Subcutaneous preadipocyte (primary cell): Measurements from ENCODE around the gene ASIC4. TPM values are rescaled to one million over a fixed set of nuclear protein-coding genes. Genes with fewer than 3 reads are reported as not detected.

Experiments used
- small RNA-seq: library from RNA; depleted of rRNA; stranded (forward); fragments of <200 nt; gene quantifications from one replicate; pipeline ENCODE3, GENCODE V24; 2012
- total RNA-seq: library from RNA; depleted of rRNA; stranded (reverse); fragments of >200 nt; gene quantifications from 2 replicates; pipeline ENCODE4 v1.2.3, GENCODE V29; 2012

Gene ASIC4
- total RNA-seq: under 0.01 TPM in 1 of 2 replicates, not detected in the other

DNA sequence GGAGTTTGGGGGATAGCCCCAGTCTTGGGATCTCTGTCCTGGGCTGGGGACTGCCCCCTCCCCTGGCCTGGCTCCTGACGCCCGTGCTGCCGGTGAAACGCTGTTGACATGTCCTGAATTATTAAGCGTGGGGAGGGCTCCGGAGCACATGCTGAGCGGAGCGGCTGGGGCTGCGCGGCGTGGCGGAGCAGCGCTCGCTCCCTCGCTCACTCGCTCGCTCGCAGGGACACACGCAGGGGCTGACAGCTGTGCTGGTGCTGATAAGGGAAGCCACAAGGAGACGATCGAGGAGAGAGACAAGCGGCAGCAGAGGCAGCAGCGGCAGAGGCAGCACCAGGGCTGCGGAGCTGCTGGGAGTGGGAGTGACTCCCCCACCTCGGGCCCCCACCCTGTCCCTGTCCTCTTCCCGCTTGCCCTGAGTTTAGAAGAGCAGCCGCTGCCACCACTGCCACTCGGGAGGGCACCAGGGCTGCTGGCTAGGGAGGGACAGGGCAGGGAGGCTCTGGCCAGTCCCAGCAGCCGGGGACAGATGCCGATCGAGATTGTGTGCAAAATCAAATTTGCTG lies at the start of gene ASIC4:
ASIC4 (plus strand) TSS at position 287 of the 566 bp plus-strand sequence; CDS start at position 530, 243 bp downstream.

DNA sequence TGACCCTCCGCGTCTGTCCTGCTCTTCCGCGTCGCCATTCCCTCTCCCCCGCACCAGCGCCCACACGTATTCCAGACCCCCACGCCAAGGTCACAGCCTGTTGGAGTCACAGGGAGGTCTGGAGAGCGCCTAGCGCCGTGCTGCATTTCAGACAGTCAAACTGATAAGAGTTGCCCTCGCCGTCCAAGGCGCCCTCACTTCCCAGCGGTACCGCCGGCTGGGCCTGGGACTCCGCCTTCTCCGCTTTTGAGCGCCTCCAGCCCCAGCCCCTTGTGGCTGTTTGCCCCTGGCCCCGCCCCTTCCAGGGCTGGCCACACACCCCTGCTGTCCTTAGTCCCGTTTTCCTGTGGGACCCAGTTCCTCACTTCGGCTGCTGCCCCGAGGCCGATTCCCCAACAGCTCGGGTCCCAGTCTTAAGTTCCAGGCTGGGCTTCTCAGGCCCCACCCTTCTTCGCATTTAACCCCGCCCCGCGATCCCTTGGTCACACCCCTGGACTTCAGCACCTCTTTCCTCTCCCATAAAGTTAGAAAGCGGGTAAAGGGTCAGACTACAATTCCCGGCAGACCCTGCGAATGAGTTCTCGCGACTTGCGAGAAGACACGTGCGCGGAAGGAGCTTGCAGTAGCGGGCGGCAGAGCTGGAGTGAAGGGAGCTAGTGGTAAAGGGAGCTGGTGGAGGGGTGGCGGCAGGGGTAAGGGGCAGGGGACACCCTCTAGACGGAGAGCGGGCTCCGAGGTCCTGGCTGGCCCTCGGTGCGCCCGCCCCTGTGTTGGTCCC lies 15.8 kb upstream of the ASIC4 start, which contains the start of gene GMPPA:
GMPPA (plus strand) TSS at position 612 of the 778 bp plus-strand sequence. CDS start 1,085 bp downstream, outside the sequence.

GRCh38 chr2:219543596-219544358 lies 29.5 kb downstream of the ASIC4 start, which contains the start of the genes CHPF and TMEM198:
CHPF (minus strand) TSS chr2:219543809; CDS start chr2:219543538, 271 bp downstream.
TMEM198 (plus strand) TSS chr2:219544028; CDS start chr2:219544728, 700 bp downstream.

DNA sequence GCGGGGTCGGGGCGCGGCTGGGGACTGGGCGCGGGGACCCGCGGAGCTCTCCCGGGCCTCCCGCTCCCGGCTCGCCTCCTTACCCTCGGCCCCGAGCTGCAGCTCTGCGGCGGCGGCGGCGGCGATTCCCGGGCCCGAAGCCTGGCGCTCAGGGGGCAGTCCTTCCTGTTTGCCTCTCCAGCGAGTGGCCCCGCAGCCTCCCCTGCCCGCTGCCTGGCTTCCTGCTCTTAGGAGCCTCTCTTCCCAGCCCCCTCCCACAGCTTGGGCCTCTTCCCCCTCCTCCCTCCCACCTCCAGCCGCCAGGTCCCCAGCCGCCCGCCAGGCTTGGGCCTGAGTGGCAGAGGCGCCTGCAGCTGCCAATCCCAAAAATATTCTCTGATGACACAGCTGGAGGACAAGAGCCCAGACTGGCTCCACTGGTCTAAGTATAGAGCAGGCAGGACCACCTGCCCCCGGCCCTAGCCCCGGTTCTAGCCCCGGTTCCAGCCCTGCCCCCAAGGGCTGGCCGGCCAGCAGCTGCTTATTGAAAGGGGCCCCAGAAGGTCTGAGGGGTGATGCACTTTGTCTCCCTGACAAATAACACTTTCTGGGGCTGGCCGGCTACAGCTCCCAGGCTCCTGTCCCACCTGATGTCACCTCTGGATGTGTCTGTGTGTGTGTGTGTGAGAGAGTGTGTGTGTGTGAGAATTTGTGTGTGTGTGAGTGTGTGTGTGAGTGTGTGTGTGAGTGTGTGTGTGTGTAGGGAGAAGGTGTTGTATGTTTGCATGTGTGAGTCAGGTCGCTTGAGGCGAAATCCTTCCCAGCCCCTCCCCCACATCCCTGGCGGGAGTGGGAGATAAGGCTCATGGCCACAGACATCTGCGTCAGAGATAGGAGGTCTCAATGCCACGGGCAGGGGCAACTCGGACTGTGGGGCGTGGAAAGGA lies 57.3 kb downstream of the ASIC4 start, which contains the start of gene OBSL1:
OBSL1 (minus strand) TSS at position 229 of the 926 bp plus-strand sequence. CDS start 307 bp downstream, outside the sequence.

GRCh38 chr2:219572237-219573001 lies 58.1 kb downstream of the ASIC4 start, which contains the start of gene INHA:
INHA (plus strand) TSS chr2:219572310; CDS start chr2:219572375, 65 bp downstream.

Small RNA genes lying within 50 kb of the gene (small RNA-seq; reads per million reads assigned to genes)
- not detected for gene MIR3132

Other genes with a start within 250 kb of the ASIC4 start
- 20.7 and 22.4 TPM in 2 replicates for gene DNAJB2, start 235.1 kb upstream of the ASIC4 start, total RNA-seq
- gene PTPRN, start 205.1 kb upstream of the ASIC4 start, total RNA-seq: 0.98 and 1.5 TPM in 2 replicates
- gene RESP18, start 181.7 kb upstream of the ASIC4 start, total RNA-seq: not detected in 2 replicates
- 63.9 and 69.4 TPM in 2 replicates for gene DNPEP, start 126.6 kb upstream of the ASIC4 start, total RNA-seq
- gene DES, start 96.1 kb upstream of the ASIC4 start, total RNA-seq: 0.39 and 0.73 TPM in 2 replicates
- gene SPEG, start 79.6 kb upstream of the ASIC4 start, total RNA-seq: 11.5 and 15.4 TPM in 2 replicates
- gene GMPPA, start 15.6 kb upstream of the ASIC4 start, total RNA-seq: 43.7 and 51.2 TPM in 2 replicates
- gene CHPF, start 29.3 kb downstream of the ASIC4 start, total RNA-seq: 60.4 and 92.6 TPM in 2 replicates
- gene TMEM198, start 29.5 kb downstream of the ASIC4 start, total RNA-seq: 1.2 and 3.3 TPM in 2 replicates
- 26.0 and 37.5 TPM in 2 replicates for gene OBSL1, start 57.1 kb downstream of the ASIC4 start, total RNA-seq
- gene INHA, start 57.8 kb downstream of the ASIC4 start, total RNA-seq: 0.20 and 0.37 TPM in 2 replicates
- 15.1 and 19.5 TPM in 2 replicates for gene STK11IP, start 83.4 kb downstream of the ASIC4 start, total RNA-seq
- gene SLC4A3, start 113.1 kb downstream of the ASIC4 start, total RNA-seq: 0.98 and 2.9 TPM in 2 replicates